H1 (cell line): Measurements from ENCODE around the gene SNX17. TPM values are rescaled to one million over a fixed set of nuclear protein-coding genes. Genes with fewer than 3 reads are reported as not detected.
A peak's percentile ranks its signal among the peaks of the same experiment; 100 is the strongest.

ENCODE experiments used
- ASH2L ChIP-seq: fragments of 200-600, 300-600 bp; sonication (generic); IDR thresholded peaks from one replicate; pipeline ENCODE4 v1.7.1; 2017; ENCODE audit warnings: low read length
- ATF2 ChIP-seq: IDR thresholded peaks from 2 replicates; pipeline ENCODE4 v1.6.1; 2012; ENCODE audit warnings: low read length, inconsistent platforms
- BACH1 ChIP-seq: IDR thresholded peaks from 2 replicates; pipeline ENCODE4 v1.6.1; 2012; ENCODE audit warnings: low read length, improper control_type of control experiment
- CREB1 ChIP-seq: IDR thresholded peaks from 2 replicates; pipeline ENCODE4 v1.6.1; 2012; ENCODE audit warnings: inconsistent platforms
- EP300 ChIP-seq, 2 experiments: IDR thresholded peaks; 1 replicate in 1 of 2; 2 replicates in 1 of 2; pipeline ENCODE4 v1.6.1; 2011 to 2012; ENCODE audit warnings: low read depth in 2 of 2, low read length in 2 of 2, mild to moderate bottlenecking in 2 of 2, borderline replicate concordance in 1 of 2, inconsistent platforms in 1 of 2, moderate library complexity in 1 of 2
- HDAC2 ChIP-seq, 2 experiments: fragments of 300-600 bp in 1 of 2; sonication (generic) in 1 of 2; IDR thresholded peaks; 2 replicates each; pipeline ENCODE4 v1.6.1; 2011 to 2012; ENCODE audit warnings: low read depth in 2 of 2, low read length in 2 of 2, mild to moderate bottlenecking in 2 of 2, moderate library complexity in 2 of 2, borderline replicate concordance in 1 of 2, inconsistent platforms in 1 of 2
- JUN ChIP-seq: IDR thresholded peaks from 2 replicates; pipeline ENCODE4 v1.6.1; 2011; ENCODE audit warnings: low read depth, mild to moderate bottlenecking, improper control_type of control experiment, low read length
- JUND ChIP-seq: IDR thresholded peaks from 2 replicates; pipeline ENCODE4 v1.6.1; 2011; ENCODE audit warnings: mild to moderate bottlenecking, improper control_type of control experiment, low read length
- KDM4A ChIP-seq: IDR thresholded peaks from one replicate; pipeline ENCODE4 v1.7.1; 2012; ENCODE audit warnings: low read depth, mild to moderate bottlenecking, moderate library complexity, low read length, inconsistent platforms; ENCODE audit not compliant: severe bottlenecking
- KDM5A ChIP-seq: fragments of 200-600 bp; IDR thresholded peaks from 2 replicates; pipeline ENCODE4 v1.7.1; 2012; ENCODE audit warnings: mild to moderate bottlenecking, low read length, inconsistent platforms, mixed read lengths
- MAFK ChIP-seq: IDR thresholded peaks from 2 replicates; pipeline ENCODE4 v1.6.1; 2012; ENCODE audit warnings: low read depth, mild to moderate bottlenecking, improper control_type of control experiment, low read length
- NANOG ChIP-seq: IDR thresholded peaks from 2 replicates; pipeline ENCODE4 v1.6.1; 2011; ENCODE audit warnings: low read length, low read depth, mild to moderate bottlenecking, inconsistent platforms; ENCODE audit not compliant: insufficient read depth, poor library complexity, severe bottlenecking
- POLR2A ChIP-seq, 2 experiments: IDR thresholded peaks; 1 replicate in 1 of 2; 2 replicates in 1 of 2; pipeline ENCODE4 v1.6.1; 2011; ENCODE audit warnings: low read depth in 2 of 2, low read length in 2 of 2, mild to moderate bottlenecking in 2 of 2; ENCODE audit errors: control extremely low read depth in 1 of 2
- RBBP5 ChIP-seq: IDR thresholded peaks from 2 replicates; pipeline ENCODE4 v1.7.1; 2012; ENCODE audit warnings: low read depth, mild to moderate bottlenecking, inconsistent platforms, low read length, moderate library complexity, borderline replicate concordance
- RFX5 ChIP-seq: IDR thresholded peaks from 2 replicates; pipeline ENCODE4 v1.6.1; 2011; ENCODE audit warnings: low read depth, low read length, improper control_type of control experiment, borderline replicate concordance
- RNF2 ChIP-seq: fragments of 200-900, 300-1000 bp; sonication (generic); IDR thresholded peaks from 2 replicates; pipeline ENCODE4 v1.7.1; 2016; ENCODE audit warnings: borderline replicate concordance, low read depth, mild to moderate bottlenecking, antibody characterized with exemption, low read length; ENCODE audit not compliant: poor library complexity, severe bottlenecking; ENCODE audit errors: missing control alignments
- RXRA ChIP-seq: IDR thresholded peaks from 2 replicates; pipeline ENCODE4 v1.6.1; 2011; ENCODE audit warnings: low read depth, mild to moderate bottlenecking, low read length, moderate library complexity; ENCODE audit not compliant: insufficient read depth
- SP4 ChIP-seq: IDR thresholded peaks from 2 replicates; pipeline ENCODE4 v1.6.1; 2012; ENCODE audit warnings: low read length, inconsistent platforms
- SRF ChIP-seq: IDR thresholded peaks from 2 replicates; pipeline ENCODE4 v1.6.1; 2011; ENCODE audit warnings: mild to moderate bottlenecking, low read depth, low read length, moderate library complexity
- TAF7 ChIP-seq: optimal IDR thresholded peaks from 2 replicates; pipeline ENCODE3; 2011; ENCODE audit warnings: low read depth, mild to moderate bottlenecking, inconsistent platforms, low read length, moderate library complexity, borderline replicate concordance
- YY1 ChIP-seq: IDR thresholded peaks from 2 replicates; pipeline ENCODE4 v1.6.1; 2011; ENCODE audit warnings: low read depth, mild to moderate bottlenecking, low read length
- polyA plus RNA-seq, 7 experiments: library from polyadenylated mRNA; depleted of rRNA in 3 of 7; stranded (reverse) in 5 of 7; unstranded in 2 of 7; fragments of >200 nt in 5 of 7; fragments of 200-250 nt in 2 of 7; gene quantifications; 1 replicate in 5 of 7; 2 replicates in 1 of 7; 4 replicates in 1 of 7; pipeline versions ENCODE4 v1.2.1 to v1.2.3, GENCODE V29; 2011 to 2013; ENCODE audit warnings: missing spikeins in 2 of 7, mixed read lengths in 2 of 7
- total RNA-seq: library from RNA; stranded (reverse); fragmentation: NEBNext Ultra II Directional; extraction: Animal tissue kit (Norgen Biotek cat#: 25700); gene quantifications from 2 replicates; pipeline ENCODE4 v1.2.1, GENCODE V29; 2021
- TF ChIP-seq, protein P1 (sequence below): IDR thresholded peaks from 2 replicates; pipeline ENCODE4 v1.6.1; 2012; ENCODE audit warnings: inconsistent platforms

SNX17 gene
- total and polyA plus RNA-seq, 2 of the 8 experiments (the other 6 are each of a cell fraction or from before 2014, with no cell fraction given): 54.9 to 66.2 TPM

- TF ChIP-seq ATF2 (no peak), EP300 (IDR thresholded peaks at IDR 0.05; ENCODE audit: borderline replicate concordance in 1 of 2, low read depth in 2 of 2, low read length in 2 of 2) (peak in 1 of 2 experiments; percentile 42; a peak in 1 of 3 replicates), RNF2 (no peak), BACH1 (peak; percentile 86), RBBP5 (peak; percentile 76; the same call in 1 of the 2 replicates), SP4 (peak; percentile 88), NANOG (no peak), JUND (no peak), YY1 (peak; percentile 92), RFX5 (no peak), POLR2A (IDR thresholded peaks at IDR 0.05; ENCODE audit: control extremely low read depth in 1 of 2, low read depth in 2 of 2, low read length in 2 of 2) (peak in 1 of 2 experiments; percentile 84; a peak in 2 of 3 replicates), CREB1 (peak; percentile 87), JUN (no peak), TAF7 (peak; percentile 74), KDM5A (peak; percentile 73), ASH2L (peak; percentile 76), HDAC2 (IDR thresholded peaks at IDR 0.05; ENCODE audit: borderline replicate concordance in 1 of 2, low read depth in 2 of 2, low read length in 2 of 2) (peak; percentile 39 to 77; a peak in 3 of 4 replicates), SRF (no peak; the same call in 1 of the 2 replicates), KDM4A (peak; percentile 97), MAFK (no peak), RXRA (no peak)
- TF ChIP-seq, protein P1, sequence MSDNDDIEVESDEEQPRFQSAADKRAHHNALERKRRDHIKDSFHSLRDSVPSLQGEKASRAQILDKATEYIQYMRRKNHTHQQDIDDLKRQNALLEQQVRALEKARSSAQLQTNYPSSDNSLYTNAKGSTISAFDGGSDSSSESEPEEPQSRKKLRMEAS: peak; percentile 61
These were observed at the start of gene SNX17, which contains the start of gene EIF2B4 (continued) for GRCh38 chr2:27370026-27370815.
